HCT116 (cell line): ENCODE data around the gene WNT11. TPM values are rescaled to one million over a fixed set of nuclear protein-coding genes. Genes with fewer than 3 reads are reported as not detected.

Experiments
- ATAC-seq: fragments of 200-7000 bp; cut with Tn5 transposase; 2 replicates; pipeline ENCODE4 v1.9.1; 2020; ENCODE audit warnings: mild to moderate bottlenecking, moderate library complexity
- BruUV-seq: library from RNA; stranded (reverse); fragments of 400-500 nt; replicated peaks from 2 replicates; lab custom pipeline; 2021; lab: Mats Ljungman, UMichigan
- CTCF ChIA-PET: fragments of 300-600 bp; sonication (Branson Sonifier 250); formaldehyde crosslinking; loops from one replicate; lab custom pipeline; 2021; ENCODE audit warnings: antibody characterized with exemption; lab: Charles Lee
- POLR2A ChIA-PET: fragments of 300-600, 350-600 bp; sonication (Branson Sonifier 250); formaldehyde crosslinking; loops from one replicate; lab custom pipeline; 2021; ENCODE audit warnings: antibody characterized with exemption; lab: Charles Lee
- RAD21 ChIA-PET, 2 experiments: fragments of 300-600 bp; sonication (Branson Sonifier 250); formaldehyde crosslinking; loops; one replicate each; lab custom pipeline; 2023; ENCODE audit warnings: low total read pairs in 2 of 2; ENCODE audit not compliant: uncharacterized antibody in 2 of 2, unreplicated experiment in 2 of 2, low non-redundant PET in 1 of 2; lab: Charles Lee
- DNase-seq: peaks from one replicate; pipeline ENCODE4 v3.0.0-alpha.2; 2010; ENCODE audit warnings: low read depth, low spot score
- H2AFZ ChIP-seq: fragments of 200-600 bp; shearing (Covaris generic), sonication (generic); 2 replicates; pipeline ENCODE4 v1.6.1; 2017; ENCODE audit warnings: low read depth, mixed run types, mixed read lengths, antibody characterized with exemption, low read length; ENCODE audit not compliant: poor library complexity, severe bottlenecking
- H3K27ac ChIP-seq: 2 replicates; pipeline ENCODE4 v1.5.1; 2012; ENCODE audit warnings: low read depth, low read length
- H3K27me3 ChIP-seq: fragments of 200-600 bp; sonication (generic); 2 replicates; pipeline ENCODE4 v1.6.1; 2016; ENCODE audit warnings: mixed run types, low read length, mixed read lengths; ENCODE audit not compliant: insufficient read depth
- H3K36me3 ChIP-seq, 2 experiments: fragments of 200-500 bp in 1 of 2; fragments of 200-600 bp in 1 of 2; sonication (Bioruptor generic) in 1 of 2; sonication (generic) in 1 of 2; 2 replicates each; pipeline versions ENCODE4 v1.5.1 to v1.6.1; 2014 to 2016; ENCODE audit warnings: low read length in 2 of 2, inconsistent platforms in 1 of 2, mixed read lengths in 1 of 2, mixed run types in 1 of 2; ENCODE audit not compliant: insufficient read depth in 2 of 2, control insufficient read depth in 1 of 2
- H3K4me1 ChIP-seq, 2 experiments: fragments of 200-600 bp in 1 of 2; sonication (generic) in 1 of 2; 2 replicates each; pipeline versions ENCODE4 v1.5.1 to v1.6.1; 2012 to 2017; ENCODE audit warnings: low read length in 2 of 2, inconsistent platforms in 1 of 2, mild to moderate bottlenecking in 1 of 2, mixed read lengths in 1 of 2, mixed run types in 1 of 2, moderate library complexity in 1 of 2; ENCODE audit not compliant: insufficient read depth in 2 of 2, control insufficient read depth in 1 of 2
- H3K4me2 ChIP-seq: fragments of 200-600 bp; sonication (generic); 2 replicates; pipeline ENCODE4 v1.6.1; 2017; ENCODE audit warnings: mixed run types, low read length, mixed read lengths
- H3K4me3 ChIP-seq, 2 experiments: fragments of 200-600 bp in 1 of 2; sonication (generic) in 1 of 2; replicated peaks in 1 of 2; 2 replicates each; pipeline ENCODE4 v1.5.1; 2011 to 2016; ENCODE audit warnings: low read length in 2 of 2, control low read depth in 1 of 2, low read depth in 1 of 2, mild to moderate bottlenecking in 1 of 2, mixed read lengths in 1 of 2, mixed run types in 1 of 2
- H3K79me2 ChIP-seq: fragments of 200-600 bp; sonication (generic); 2 replicates; pipeline ENCODE4 v1.6.1; 2017; ENCODE audit warnings: mild to moderate bottlenecking, mixed run types, low read length, moderate library complexity, mixed read lengths; ENCODE audit not compliant: insufficient read depth
- H3K9ac ChIP-seq: fragments of 200-600 bp; sonication (generic); 2 replicates; pipeline ENCODE4 v1.6.1; 2016; ENCODE audit warnings: low read length, mixed read lengths
- H3K9me2 ChIP-seq: fragments of 200-600 bp; sonication (generic), shearing (Covaris generic); 2 replicates; pipeline ENCODE4 v1.6.1; 2017; ENCODE audit warnings: mixed run types, mild to moderate bottlenecking, moderate library complexity; ENCODE audit not compliant: insufficient read depth
- H3K9me3 ChIP-seq, 2 experiments: fragments of 200-500 bp in 1 of 2; fragments of 200-600 bp in 1 of 2; sonication (Bioruptor generic) in 1 of 2; sonication (generic) in 1 of 2; 2 replicates each; pipeline ENCODE4 v1.6.1; 2014 to 2017; ENCODE audit warnings: low read length in 2 of 2, mixed read lengths in 2 of 2, inconsistent platforms in 1 of 2, low read depth in 1 of 2, mild to moderate bottlenecking in 1 of 2, mixed run types in 1 of 2, moderate library complexity in 1 of 2; ENCODE audit not compliant: control insufficient read depth in 1 of 2, insufficient read depth in 1 of 2
- H4K20me1 ChIP-seq: fragments of 200-600 bp; sonication (generic), shearing (Covaris generic); 2 replicates; pipeline ENCODE4 v1.6.1; 2017; ENCODE audit warnings: mixed run types, mild to moderate bottlenecking, moderate library complexity; ENCODE audit not compliant: insufficient read depth
- EGR1 ChIP-seq: IDR thresholded peaks from 2 replicates; pipeline ENCODE4 v1.6.1; 2012; ENCODE audit warnings: low read depth
- ELF1 ChIP-seq: IDR thresholded peaks from 2 replicates; pipeline ENCODE4 v1.6.1; 2012; ENCODE audit warnings: low read depth, borderline replicate concordance
- FOSL1 ChIP-seq: IDR thresholded peaks from 2 replicates; pipeline ENCODE4 v1.6.1; 2012; ENCODE audit warnings: low read depth
- JUND ChIP-seq: IDR thresholded peaks from 2 replicates; pipeline ENCODE4 v1.6.1; 2012
- RAD21 ChIP-seq: IDR thresholded peaks from 2 replicates; pipeline ENCODE4 v1.6.1; 2012; ENCODE audit warnings: low read depth, mild to moderate bottlenecking
- REST ChIP-seq: IDR thresholded peaks from 2 replicates; pipeline ENCODE4 v1.6.1; 2012; ENCODE audit warnings: low read depth
- SP1 ChIP-seq: IDR thresholded peaks from 2 replicates; pipeline ENCODE4 v1.6.1; 2012; ENCODE audit warnings: low read depth
- SRF ChIP-seq: IDR thresholded peaks from 2 replicates; pipeline ENCODE4 v1.6.1; 2012; ENCODE audit warnings: low read depth
- YY1 ChIP-seq: IDR thresholded peaks from 2 replicates; pipeline ENCODE4 v1.6.1; 2011; ENCODE audit warnings: low read length, low read depth, moderate library complexity, mild to moderate bottlenecking; ENCODE audit not compliant: insufficient replicate concordance; ENCODE audit errors: extremely low read depth
- ZBTB33 ChIP-seq: IDR thresholded peaks from 2 replicates; pipeline ENCODE4 v1.6.1; 2011; ENCODE audit warnings: mild to moderate bottlenecking, low read length, moderate library complexity; ENCODE audit not compliant: insufficient replicate concordance; ENCODE audit errors: extremely low read depth
- intact Hi-C: fragments of 100-400 bp; cut with micrococcal nuclease; formaldehyde crosslinking; loops from 2 replicates; pipeline ENCODE4 v1.10.0; 2022
- total RNA-seq: library from RNA; stranded (reverse); gene quantifications from one replicate; pipeline ENCODE4 v1.2.1, GENCODE V29; 2021; ENCODE audit not compliant: unreplicated experiment

WNT11 gene
- total RNA-seq, 1 experiment from 2014 or later = 1.9 TPM

GRCh38 chr11:76181371-76181770 lies 24.9 kb downstream of the WNT11 start:
- CTCF ChIA-PET = no interaction called here
- TF ChIP-seq RAD21 = no peak
- TF ChIP-seq REST = no peak
- TF ChIP-seq JUND = no peak
- TF ChIP-seq EGR1 = no peak
- TF ChIP-seq ELF1 = no peak
- TF ChIP-seq YY1 = no peak
- TF ChIP-seq SP1 = no peak
- TF ChIP-seq ZBTB33 = no peak
- no peak for TF ChIP-seq SRF
- TF ChIP-seq FOSL1 = no peak
- intact Hi-C loops = no loop called here
- Histone ChIP-seq H3K4me1 (no peaks in the 10 kb centered on the region), H3K4me2 (no peak overlapping the region), H3K9me2 (no peaks in the 10 kb centered on the region), H4K20me1 (no peaks in the 10 kb centered on the region), H3K9me3 (no peaks in the 10 kb centered on the region), H3K27me3 (no peaks in the 10 kb centered on the region), H3K4me3 (no peak overlapping the region), H3K9ac (no peak overlapping the region), H3K27ac (no peak overlapping the region), H3K36me3 (no peaks in the 10 kb centered on the region), H3K79me2 (no peaks in the 10 kb centered on the region), H2AFZ (no peak overlapping the region)
- no peak for ATAC-seq
- POLR2A ChIA-PET = no interaction called here
- DNase-seq = no peak
- RAD21 ChIA-PET = no interaction called here
- BruUV-seq = no TSS peak
